ENCODE measurements around the gene EFHC2.

DNA sequence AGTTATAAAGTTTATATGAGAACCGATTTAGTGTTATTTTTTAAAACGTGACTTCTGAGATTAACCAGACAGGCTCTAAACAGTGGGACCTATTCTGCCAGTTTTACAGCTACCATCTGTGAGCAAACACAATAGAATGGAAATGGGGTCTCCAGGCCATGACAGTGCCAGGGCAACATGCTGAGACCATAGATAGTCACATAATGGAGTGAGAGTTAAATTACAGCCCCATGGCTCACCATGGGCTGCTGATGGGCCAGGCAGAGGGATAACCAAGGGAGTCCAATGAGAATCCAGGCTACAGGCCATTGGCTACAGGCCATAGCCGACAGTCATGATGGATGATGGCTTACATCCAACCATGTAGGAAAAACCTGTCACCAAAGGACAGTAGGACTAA lies 186.7 kb downstream of the EFHC2 start:
- TF ChIP-seq, protein P1, sequence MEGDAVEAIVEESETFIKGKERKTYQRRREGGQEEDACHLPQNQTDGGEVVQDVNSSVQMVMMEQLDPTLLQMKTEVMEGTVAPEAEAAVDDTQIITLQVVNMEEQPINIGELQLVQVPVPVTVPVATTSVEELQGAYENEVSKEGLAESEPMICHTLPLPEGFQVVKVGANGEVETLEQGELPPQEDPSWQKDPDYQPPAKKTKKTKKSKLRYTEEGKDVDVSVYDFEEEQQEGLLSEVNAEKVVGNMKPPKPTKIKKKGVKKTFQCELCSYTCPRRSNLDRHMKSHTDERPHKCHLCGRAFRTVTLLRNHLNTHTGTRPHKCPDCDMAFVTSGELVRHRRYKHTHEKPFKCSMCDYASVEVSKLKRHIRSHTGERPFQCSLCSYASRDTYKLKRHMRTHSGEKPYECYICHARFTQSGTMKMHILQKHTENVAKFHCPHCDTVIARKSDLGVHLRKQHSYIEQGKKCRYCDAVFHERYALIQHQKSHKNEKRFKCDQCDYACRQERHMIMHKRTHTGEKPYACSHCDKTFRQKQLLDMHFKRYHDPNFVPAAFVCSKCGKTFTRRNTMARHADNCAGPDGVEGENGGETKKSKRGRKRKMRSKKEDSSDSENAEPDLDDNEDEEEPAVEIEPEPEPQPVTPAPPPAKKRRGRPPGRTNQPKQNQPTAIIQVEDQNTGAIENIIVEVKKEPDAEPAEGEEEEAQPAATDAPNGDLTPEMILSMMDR (IDR thresholded peaks at IDR 0.05): no peak
- no peak for TF ChIP-seq POLR2A (IDR thresholded peaks at IDR 0.05)
